Pulmonary artery endothelial cell (primary cell): Measurements from ENCODE around the gene MAML2. TPM values are rescaled to one million over a fixed set of nuclear protein-coding genes. Genes with fewer than 3 reads are reported as not detected.

Experiments used
- DNase-seq: peaks from one replicate; pipeline ENCODE4 v3.0.0-alpha.2; 2011; ENCODE audit warnings: low read depth, low spot score
- total RNA-seq: library from RNA; depleted of rRNA; stranded (reverse); fragments of >200 nt; gene quantifications from 2 replicates; pipeline ENCODE4 v1.2.3, GENCODE V29; 2014

Gene MAML2
- total RNA-seq, 1 donor from 2014 or later = 3.5 TPM

GRCh38 chr11:96213500-96213899 is 129.5 kb downstream of the MAML2 start:
- DNase-seq = no peak

GRCh38 chr11:96211436-96211835 is 131.6 kb downstream of the MAML2 start:
- no peak for DNase-seq

GRCh38 chr11:96207459-96208449 is 135.2 kb downstream of the MAML2 start:
- peak; percentile 76 for DNase-seq

GRCh38 chr11:96206955-96207354 is 136.0 kb downstream of the MAML2 start:
- DNase-seq = no peak

- no peak for DNase-seq
Observed at GRCh38 chr11:96205460-96205809, 137.6 kb downstream of the MAML2 start.

GRCh38 chr11:96204721-96205459 is 138.1 kb downstream of the MAML2 start:
- DNase-seq = no peak

GRCh38 chr11:96204366-96204659 is 138.7 kb downstream of the MAML2 start:
- no peak for DNase-seq

- no peak for DNase-seq
Observed at GRCh38 chr11:96203567-96204365, 139.2 kb downstream of the MAML2 start.

GRCh38 chr11:96200243-96200642 is 142.8 kb downstream of the MAML2 start:
- no peak for DNase-seq

- peak; percentile 51 for DNase-seq
Observed at GRCh38 chr11:96199563-96200025, 143.4 kb downstream of the MAML2 start.

GRCh38 chr11:96197801-96198701 is 144.9 kb downstream of the MAML2 start:
- DNase-seq = no peak

- DNase-seq = no peak
Observed at GRCh38 chr11:96197103-96197502, 145.9 kb downstream of the MAML2 start.

- no peak for DNase-seq
Observed at GRCh38 chr11:96196181-96196662, 146.8 kb downstream of the MAML2 start.

GRCh38 chr11:96195671-96196070 is 147.3 kb downstream of the MAML2 start:
- DNase-seq = no peak

- DNase-seq = no peak
Observed at GRCh38 chr11:96194581-96195374, 148.2 kb downstream of the MAML2 start.

- DNase-seq = no peak
Observed at GRCh38 chr11:96193745-96194443, 149.1 kb downstream of the MAML2 start.

- DNase-seq = no peak
Observed at GRCh38 chr11:96191752-96192151, 151.2 kb downstream of the MAML2 start.

GRCh38 chr11:96189351-96189750 is 153.6 kb downstream of the MAML2 start:
- no peak for DNase-seq
